ENCODE data around the gene C16orf96. TPM values are rescaled to one million over a fixed set of nuclear protein-coding genes. Genes with fewer than 3 reads are reported as not detected.

Gene C16orf96
- total RNA-seq, 1 experiment from 2014 or later = 1.4 TPM

DNA sequence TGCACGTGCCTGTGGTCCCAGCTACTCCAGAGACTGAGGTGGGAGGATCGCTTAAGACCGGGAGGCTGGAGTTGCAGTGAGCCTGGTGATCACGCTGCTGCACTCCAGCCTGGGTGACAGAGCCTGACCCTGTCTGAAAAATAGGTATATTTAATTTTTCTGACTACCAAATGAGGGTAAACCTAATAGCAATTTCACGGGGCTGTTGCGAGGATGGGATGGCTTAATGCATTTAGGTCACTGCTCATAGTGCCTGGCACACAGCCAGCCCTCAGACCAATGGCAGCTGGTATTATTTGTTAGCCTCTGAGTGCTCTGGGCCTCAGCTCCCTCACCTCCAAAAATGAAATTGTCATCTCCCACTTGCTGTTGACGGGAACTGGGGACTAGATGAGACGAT, 11.7 kb upstream of the C16orf96 start:
- Histone ChIP-seq H3K23ac (ENCODE audit: insufficient read length, low read depth, low read length) (no peak overlapping the region), H3K18ac (ENCODE audit: insufficient read length, low read depth, low read length) (no peak overlapping the region), H3K4me1 (ENCODE audit: insufficient read depth, low read length) (no peaks in the 10 kb centered on the region), H3K14ac (ENCODE audit: insufficient read depth, low read length) (no peak overlapping the region), H2BK15ac (ENCODE audit: low read depth, low read length) (no peak overlapping the region), H4K8ac (replicated peaks; ENCODE audit: insufficient read length, low read depth, low read length) (no peak overlapping the region), H4K5ac (ENCODE audit: insufficient read length, low read depth, low read length) (no peak overlapping the region), H2BK20ac (ENCODE audit: low read depth, low read length, poor library complexity, severe bottlenecking) (no peak overlapping the region), H3K9ac (ENCODE audit: extremely low read depth, insufficient read length, low read length) (no peak overlapping the region), H2BK12ac (ENCODE audit: insufficient read length, low read depth, low read length) (no peak overlapping the region), H3K79me1 (ENCODE audit: insufficient read depth, low read depth, low read length, poor library complexity, severe bottlenecking) (no peaks in the 10 kb centered on the region), H3K27me3 (ENCODE audit: insufficient read depth, low read length) (no peaks in the 10 kb centered on the region; the same call in 1 of the 2 replicates), H2BK5ac (ENCODE audit: insufficient read length, low read length) (no peak overlapping the region), H3K79me2 (ENCODE audit: insufficient read depth, low read length) (no peaks in the 10 kb centered on the region), H3K27ac (ENCODE audit: insufficient read length, low read depth, low read length) (no peak overlapping the region), H3K9me3 (ENCODE audit: control insufficient read depth, low read depth, low read length) (peaks cover 5% of the 10 kb centered on the region), H3T11ph (ENCODE audit: low read length) (no peak overlapping the region), H2BK120ac (ENCODE audit: low read depth, low read length, poor library complexity, severe bottlenecking) (no peak overlapping the region), H3K4ac (ENCODE audit: low read depth, low read length) (no peak overlapping the region), H3K23me2 (ENCODE audit: insufficient read length, low read depth, low read length, poor library complexity, severe bottlenecking) (no peaks in the 10 kb centered on the region), H4K20me1 (ENCODE audit: control insufficient read depth, insufficient read depth, insufficient read length) (no peaks in the 10 kb centered on the region), H2AFZ (ENCODE audit: low read length) (no peak overlapping the region), H4K91ac (ENCODE audit: insufficient read length, low read depth, low read length) (no peak overlapping the region), H3K4me2 (ENCODE audit: insufficient read depth, insufficient read length, low read length) (no peak overlapping the region), H3K56ac (ENCODE audit: insufficient read length, low read depth, low read length) (no peak overlapping the region), H2AK5ac (ENCODE audit: insufficient read length, low read length) (no peak overlapping the region)
- no peak for DNase-seq
- WGBS (ENCODE audit: extremely low coverage, insufficient read length, low lambda C conversion rate) = no CpG with 5 or more reads among the region's 8 CpGs
- Mint-ChIP-seq H3K4me3 (no peak overlapping the region), H3K36me3 (ENCODE audit: insufficient read depth in 1 of 3, low read depth in 3 of 3) (peaks cover 7 to 12% (median 7%) of the 10 kb centered on the region in 3 experiments), H3K27me3 (ENCODE audit: low read depth) (peaks cover 21% of the 10 kb centered on the region), H3K4me1 (no peaks in the 10 kb centered on the region), H3K27ac (no peak overlapping the region), H3K9me3 (peaks cover 10% of the 10 kb centered on the region in 2 experiments)
- TF ChIP-seq, protein P1, sequence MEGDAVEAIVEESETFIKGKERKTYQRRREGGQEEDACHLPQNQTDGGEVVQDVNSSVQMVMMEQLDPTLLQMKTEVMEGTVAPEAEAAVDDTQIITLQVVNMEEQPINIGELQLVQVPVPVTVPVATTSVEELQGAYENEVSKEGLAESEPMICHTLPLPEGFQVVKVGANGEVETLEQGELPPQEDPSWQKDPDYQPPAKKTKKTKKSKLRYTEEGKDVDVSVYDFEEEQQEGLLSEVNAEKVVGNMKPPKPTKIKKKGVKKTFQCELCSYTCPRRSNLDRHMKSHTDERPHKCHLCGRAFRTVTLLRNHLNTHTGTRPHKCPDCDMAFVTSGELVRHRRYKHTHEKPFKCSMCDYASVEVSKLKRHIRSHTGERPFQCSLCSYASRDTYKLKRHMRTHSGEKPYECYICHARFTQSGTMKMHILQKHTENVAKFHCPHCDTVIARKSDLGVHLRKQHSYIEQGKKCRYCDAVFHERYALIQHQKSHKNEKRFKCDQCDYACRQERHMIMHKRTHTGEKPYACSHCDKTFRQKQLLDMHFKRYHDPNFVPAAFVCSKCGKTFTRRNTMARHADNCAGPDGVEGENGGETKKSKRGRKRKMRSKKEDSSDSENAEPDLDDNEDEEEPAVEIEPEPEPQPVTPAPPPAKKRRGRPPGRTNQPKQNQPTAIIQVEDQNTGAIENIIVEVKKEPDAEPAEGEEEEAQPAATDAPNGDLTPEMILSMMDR (conservative IDR thresholded peaks at IDR 0.05) = no peak
